ENCODE results near the gene CEMIP.

CEMIP gene, protein sequence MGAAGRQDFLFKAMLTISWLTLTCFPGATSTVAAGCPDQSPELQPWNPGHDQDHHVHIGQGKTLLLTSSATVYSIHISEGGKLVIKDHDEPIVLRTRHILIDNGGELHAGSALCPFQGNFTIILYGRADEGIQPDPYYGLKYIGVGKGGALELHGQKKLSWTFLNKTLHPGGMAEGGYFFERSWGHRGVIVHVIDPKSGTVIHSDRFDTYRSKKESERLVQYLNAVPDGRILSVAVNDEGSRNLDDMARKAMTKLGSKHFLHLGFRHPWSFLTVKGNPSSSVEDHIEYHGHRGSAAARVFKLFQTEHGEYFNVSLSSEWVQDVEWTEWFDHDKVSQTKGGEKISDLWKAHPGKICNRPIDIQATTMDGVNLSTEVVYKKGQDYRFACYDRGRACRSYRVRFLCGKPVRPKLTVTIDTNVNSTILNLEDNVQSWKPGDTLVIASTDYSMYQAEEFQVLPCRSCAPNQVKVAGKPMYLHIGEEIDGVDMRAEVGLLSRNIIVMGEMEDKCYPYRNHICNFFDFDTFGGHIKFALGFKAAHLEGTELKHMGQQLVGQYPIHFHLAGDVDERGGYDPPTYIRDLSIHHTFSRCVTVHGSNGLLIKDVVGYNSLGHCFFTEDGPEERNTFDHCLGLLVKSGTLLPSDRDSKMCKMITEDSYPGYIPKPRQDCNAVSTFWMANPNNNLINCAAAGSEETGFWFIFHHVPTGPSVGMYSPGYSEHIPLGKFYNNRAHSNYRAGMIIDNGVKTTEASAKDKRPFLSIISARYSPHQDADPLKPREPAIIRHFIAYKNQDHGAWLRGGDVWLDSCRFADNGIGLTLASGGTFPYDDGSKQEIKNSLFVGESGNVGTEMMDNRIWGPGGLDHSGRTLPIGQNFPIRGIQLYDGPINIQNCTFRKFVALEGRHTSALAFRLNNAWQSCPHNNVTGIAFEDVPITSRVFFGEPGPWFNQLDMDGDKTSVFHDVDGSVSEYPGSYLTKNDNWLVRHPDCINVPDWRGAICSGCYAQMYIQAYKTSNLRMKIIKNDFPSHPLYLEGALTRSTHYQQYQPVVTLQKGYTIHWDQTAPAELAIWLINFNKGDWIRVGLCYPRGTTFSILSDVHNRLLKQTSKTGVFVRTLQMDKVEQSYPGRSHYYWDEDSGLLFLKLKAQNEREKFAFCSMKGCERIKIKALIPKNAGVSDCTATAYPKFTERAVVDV (N-terminal part only)

DNA sequence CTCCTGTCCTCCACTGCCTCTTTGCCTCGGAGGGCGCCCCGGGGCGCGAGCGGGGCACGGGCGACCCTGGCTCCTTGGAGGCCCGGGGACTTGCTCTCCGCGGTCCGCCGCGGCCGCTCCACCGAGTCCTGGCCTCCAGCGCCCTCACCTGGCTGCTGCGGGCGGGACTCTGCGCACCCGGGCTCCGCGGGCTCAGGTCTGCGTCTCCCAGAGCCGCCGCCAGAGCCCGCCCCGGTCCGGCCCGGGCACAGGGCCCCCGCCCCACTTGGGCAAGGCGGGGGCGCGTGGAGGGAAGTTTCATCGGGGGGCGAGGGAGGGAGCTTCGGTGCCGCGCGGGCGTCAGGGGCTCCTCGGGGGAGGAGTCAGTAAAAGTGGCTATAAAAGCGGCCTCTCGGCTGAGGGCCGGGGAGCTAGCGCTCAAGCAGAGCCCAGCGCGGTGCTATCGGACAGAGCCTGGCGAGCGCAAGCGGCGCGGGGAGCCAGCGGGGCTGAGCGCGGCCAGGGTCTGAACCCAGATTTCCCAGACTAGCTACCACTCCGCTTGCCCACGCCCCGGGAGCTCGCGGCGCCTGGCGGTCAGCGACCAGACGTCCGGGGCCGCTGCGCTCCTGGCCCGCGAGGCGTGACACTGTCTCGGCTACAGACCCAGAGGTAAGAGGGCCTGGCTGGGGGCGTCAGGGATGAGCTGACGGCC is at the start of gene CEMIP:
TSS of gene CEMIP (plus strand) at position 407 of the 694 bp plus-strand sequence. CDS start 94,510 bp downstream, outside the sequence.
- Histone ChIP-seq H3K27ac (ENCODE audit: low read depth, low read length) (no peak within 1 kb of the TSS), H3F3A (ENCODE audit: insufficient read depth) (no peaks in the 10 kb centered on the region), H3K27me3 (ENCODE audit: low read length) (no peaks in the 10 kb centered on the region), H3K9me3 (ENCODE audit: insufficient read depth, low read length) (no peaks in the 10 kb centered on the region), H4K20me1 (ENCODE audit: low read depth, low read length) (no peaks in the 10 kb centered on the region), H3K79me2 (ENCODE audit: insufficient read depth, low read length) (no peaks in the 10 kb centered on the region), H2AFZ (ENCODE audit: low read depth, low read length, severe bottlenecking) (no peak within 1 kb of the TSS), H3K4me2 (ENCODE audit: low read depth, low read length, poor library complexity, severe bottlenecking) (no peak within 1 kb of the TSS), H3K9ac (ENCODE audit: low read length) (no peak within 1 kb of the TSS), H3K9me2 (replicated peaks; ENCODE audit: insufficient read depth, low read length) (no peaks in the 10 kb centered on the region), H3K4me3 (ENCODE audit: insufficient read depth, low read length, poor library complexity, severe bottlenecking) (no peak within 1 kb of the TSS), H3K36me3 (ENCODE audit: low read length) (no peaks in the 10 kb centered on the region)
- no peak for TF ChIP-seq EZH2phosphoT487 (conservative IDR thresholded peaks at IDR 0.05; ENCODE audit: low read length)
- TF ChIP-seq, protein P1, sequence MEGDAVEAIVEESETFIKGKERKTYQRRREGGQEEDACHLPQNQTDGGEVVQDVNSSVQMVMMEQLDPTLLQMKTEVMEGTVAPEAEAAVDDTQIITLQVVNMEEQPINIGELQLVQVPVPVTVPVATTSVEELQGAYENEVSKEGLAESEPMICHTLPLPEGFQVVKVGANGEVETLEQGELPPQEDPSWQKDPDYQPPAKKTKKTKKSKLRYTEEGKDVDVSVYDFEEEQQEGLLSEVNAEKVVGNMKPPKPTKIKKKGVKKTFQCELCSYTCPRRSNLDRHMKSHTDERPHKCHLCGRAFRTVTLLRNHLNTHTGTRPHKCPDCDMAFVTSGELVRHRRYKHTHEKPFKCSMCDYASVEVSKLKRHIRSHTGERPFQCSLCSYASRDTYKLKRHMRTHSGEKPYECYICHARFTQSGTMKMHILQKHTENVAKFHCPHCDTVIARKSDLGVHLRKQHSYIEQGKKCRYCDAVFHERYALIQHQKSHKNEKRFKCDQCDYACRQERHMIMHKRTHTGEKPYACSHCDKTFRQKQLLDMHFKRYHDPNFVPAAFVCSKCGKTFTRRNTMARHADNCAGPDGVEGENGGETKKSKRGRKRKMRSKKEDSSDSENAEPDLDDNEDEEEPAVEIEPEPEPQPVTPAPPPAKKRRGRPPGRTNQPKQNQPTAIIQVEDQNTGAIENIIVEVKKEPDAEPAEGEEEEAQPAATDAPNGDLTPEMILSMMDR (IDR thresholded peaks at IDR 0.05; ENCODE audit: insufficient read depth, low read length, poor library complexity, severe bottlenecking) = peak; percentile 16

DNA sequence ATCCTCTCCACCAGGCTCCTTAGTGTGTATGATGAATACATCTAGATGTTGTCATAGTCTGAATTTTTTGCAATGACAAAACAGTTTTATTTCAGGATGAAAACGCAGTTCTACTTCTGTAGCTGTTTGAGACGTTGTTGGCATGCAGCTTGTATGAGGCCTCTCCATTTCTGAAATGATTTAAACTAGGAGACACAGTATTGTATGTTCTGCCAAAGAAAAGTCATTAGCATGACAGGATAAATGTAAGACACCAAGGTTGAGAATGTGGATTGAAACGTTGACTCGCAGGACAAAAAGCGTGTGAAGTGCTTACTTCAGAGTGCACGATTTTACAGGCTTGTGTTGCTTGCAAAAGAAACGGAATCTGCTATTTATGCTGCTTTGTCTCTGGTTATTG is 48.8 kb upstream of the CEMIP start:
- TF ChIP-seq, protein P1 (IDR thresholded peaks at IDR 0.05; ENCODE audit: insufficient read depth, low read length, poor library complexity, severe bottlenecking) = no peak
- TF ChIP-seq EZH2phosphoT487 (conservative IDR thresholded peaks at IDR 0.05; ENCODE audit: low read length) = no peak
- Histone ChIP-seq H2AFZ (ENCODE audit: low read depth, low read length, severe bottlenecking) (no peak overlapping the region), H3K79me2 (ENCODE audit: insufficient read depth, low read length) (no peaks in the 10 kb centered on the region), H3K36me3 (ENCODE audit: low read length) (no peaks in the 10 kb centered on the region), H3K27ac (ENCODE audit: low read depth, low read length) (no peak overlapping the region), H3K4me2 (ENCODE audit: low read depth, low read length, poor library complexity, severe bottlenecking) (no peak overlapping the region), H3K9me3 (ENCODE audit: insufficient read depth, low read length) (no peaks in the 10 kb centered on the region), H3K27me3 (ENCODE audit: low read length) (no peaks in the 10 kb centered on the region), H4K20me1 (ENCODE audit: low read depth, low read length) (no peaks in the 10 kb centered on the region), H3F3A (ENCODE audit: insufficient read depth) (no peaks in the 10 kb centered on the region), H3K4me3 (ENCODE audit: insufficient read depth, low read length, poor library complexity, severe bottlenecking) (no peak overlapping the region), H3K9me2 (replicated peaks; ENCODE audit: insufficient read depth, low read length) (no peaks in the 10 kb centered on the region), H3K9ac (ENCODE audit: low read length) (no peak overlapping the region)

DNA sequence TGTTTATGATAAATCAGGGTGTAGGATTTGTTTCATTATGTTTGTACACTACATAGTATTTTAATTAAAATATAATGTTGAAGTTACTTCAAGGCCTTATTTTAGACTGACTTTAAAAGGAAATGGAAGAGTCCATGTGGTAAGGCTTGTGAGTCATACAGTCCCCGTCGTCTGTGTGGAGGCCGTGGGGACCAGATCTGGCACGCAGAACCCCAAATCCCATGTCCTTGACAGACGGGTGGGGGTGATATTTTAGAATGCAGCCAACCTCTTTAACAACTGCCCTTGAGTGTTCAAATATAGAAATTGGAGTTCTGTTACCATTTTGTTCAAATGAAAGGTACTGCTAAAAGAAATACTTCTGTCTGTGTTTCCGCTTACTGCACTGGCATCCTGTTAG is 48.2 kb upstream of the CEMIP start:
- TF ChIP-seq, protein P1 (IDR thresholded peaks at IDR 0.05; ENCODE audit: insufficient read depth, low read length, poor library complexity, severe bottlenecking) = no peak
- TF ChIP-seq EZH2phosphoT487 (conservative IDR thresholded peaks at IDR 0.05; ENCODE audit: low read length) = no peak
- H3K27me3 ChIP-seq (ENCODE audit: low read length) = no peaks in the 10 kb centered on the region
- H3K9ac ChIP-seq (ENCODE audit: low read length) = no peak overlapping the region
- H4K20me1 ChIP-seq (ENCODE audit: low read depth, low read length) = no peaks in the 10 kb centered on the region
- H3K9me3 ChIP-seq (ENCODE audit: insufficient read depth, low read length) = no peaks in the 10 kb centered on the region
- H3K4me2 ChIP-seq (ENCODE audit: low read depth, low read length, poor library complexity, severe bottlenecking) = no peak overlapping the region
- no peaks in the 10 kb centered on the region for H3K9me2 ChIP-seq (replicated peaks; ENCODE audit: insufficient read depth, low read length)
- H3K4me3 ChIP-seq (ENCODE audit: insufficient read depth, low read length, poor library complexity, severe bottlenecking) = no peak overlapping the region
- H3K79me2 ChIP-seq (ENCODE audit: insufficient read depth, low read length) = no peaks in the 10 kb centered on the region
- no peaks in the 10 kb centered on the region for H3K36me3 ChIP-seq (ENCODE audit: low read length)
- no peaks in the 10 kb centered on the region for H3F3A ChIP-seq (ENCODE audit: insufficient read depth)
- H3K27ac ChIP-seq (ENCODE audit: low read depth, low read length) = no peak overlapping the region
- H2AFZ ChIP-seq (ENCODE audit: low read depth, low read length, severe bottlenecking) = no peak overlapping the region

Data from SU-DHL-6 (cell line).